Measurements from ENCODE around the gene HCN1.

The HCN1 gene

GRCh38 chr5:45694971-45695803 lies 993 bp downstream of the HCN1 start:
- no peak for TF ChIP-seq CTCF (conservative IDR thresholded peaks at IDR 0.05; ENCODE audit: control insufficient read depth, insufficient read depth, low read depth, low read length)
- DNase-seq (ENCODE audit: low read depth) = no peak
- H3K4me3 ChIP-seq (ENCODE audit: control insufficient read depth, low read depth, low read length) = no peak overlapping the region

GRCh38 chr5:45694255-45694814 lies 1.8 kb downstream of the HCN1 start:
- peak; percentile 2 for DNase-seq (ENCODE audit: low read depth)
- H3K4me3 ChIP-seq (ENCODE audit: control insufficient read depth, low read depth, low read length) = no peak overlapping the region
- TF ChIP-seq CTCF (conservative IDR thresholded peaks at IDR 0.05; ENCODE audit: control insufficient read depth, insufficient read depth, low read depth, low read length) = no peak

GRCh38 chr5:45692481-45692880 lies 3.7 kb downstream of the HCN1 start:
- no peak for DNase-seq (ENCODE audit: low read depth)
- no peak overlapping the region for H3K4me3 ChIP-seq (ENCODE audit: control insufficient read depth, low read depth, low read length)
- no peak for TF ChIP-seq CTCF (conservative IDR thresholded peaks at IDR 0.05; ENCODE audit: control insufficient read depth, insufficient read depth, low read depth, low read length)

DNA sequence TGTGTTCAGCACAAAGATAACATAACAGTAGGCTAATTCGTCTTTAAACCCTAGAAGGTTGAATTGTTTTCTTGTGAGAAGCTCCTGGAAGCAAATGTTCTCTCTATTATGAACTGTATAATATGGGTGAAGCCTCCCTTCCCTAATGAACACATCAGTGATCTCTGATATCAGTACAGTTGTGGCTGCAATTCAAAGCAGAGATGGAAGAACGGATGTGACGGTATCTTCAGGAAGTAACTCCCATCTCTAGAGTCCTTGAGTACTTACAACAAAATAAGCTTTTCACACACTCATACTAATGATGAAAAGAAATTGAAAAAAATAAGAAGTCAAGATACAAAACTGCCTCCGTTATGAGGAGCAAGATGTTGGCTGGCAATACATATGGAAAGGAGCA lies 4.5 kb downstream of the HCN1 start:
- no peak for DNase-seq (ENCODE audit: low read depth)
- no peak for TF ChIP-seq CTCF (conservative IDR thresholded peaks at IDR 0.05; ENCODE audit: control insufficient read depth, insufficient read depth, low read depth, low read length)
- H3K4me3 ChIP-seq (ENCODE audit: control insufficient read depth, low read depth, low read length) = no peak overlapping the region

DNA sequence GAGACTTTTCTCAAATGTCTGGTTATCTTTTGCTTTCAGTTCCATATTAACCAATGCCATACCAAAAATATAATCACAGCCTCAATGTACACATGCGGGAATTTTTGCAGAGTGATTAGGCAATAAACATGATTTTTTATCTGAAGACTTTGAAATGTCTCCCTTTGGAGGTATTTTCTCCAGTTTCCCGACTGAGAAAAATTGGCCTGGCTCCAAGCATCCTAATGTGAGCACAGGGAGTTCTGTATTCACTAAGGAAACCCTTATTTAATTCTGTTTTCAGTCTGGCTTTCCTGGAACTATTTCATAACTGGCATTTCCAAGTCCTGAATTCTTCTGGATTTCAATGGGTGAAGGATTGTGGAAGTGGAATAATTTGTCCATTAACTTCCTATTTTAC lies 8.5 kb downstream of the HCN1 start:
- no peak overlapping the region for H3K4me3 ChIP-seq (ENCODE audit: control insufficient read depth, low read depth, low read length)
- no peak for DNase-seq (ENCODE audit: low read depth)
- no peak for TF ChIP-seq CTCF (conservative IDR thresholded peaks at IDR 0.05; ENCODE audit: control insufficient read depth, insufficient read depth, low read depth, low read length)

GRCh38 chr5:45686620-45687019 lies 9.6 kb downstream of the HCN1 start:
- TF ChIP-seq CTCF (conservative IDR thresholded peaks at IDR 0.05; ENCODE audit: control insufficient read depth, insufficient read depth, low read depth, low read length) = no peak
- DNase-seq (ENCODE audit: low read depth) = no peak
- H3K4me3 ChIP-seq (ENCODE audit: control insufficient read depth, low read depth, low read length) = no peak overlapping the region
